Tibial artery (tissue), 4 donors: ENCODE data around the gene EML3.

Experiments used
- DNase-seq, 2 donors: peaks; one replicate each; pipeline ENCODE4 v3.0.0-alpha.2; 2019
- H3K27ac ChIP-seq, 2 donors: fragments of 200-600 bp; sonication (generic) in 1 of 2; 1 replicate in 1 of 2; 2 replicates in 1 of 2; pipeline ENCODE4 v1.5.1; 2018 to 2019; ENCODE audit warnings: mild to moderate bottlenecking in 1 of 2
- H3K27me3 ChIP-seq, 2 donors: fragments of 200-600 bp; sonication (generic) in 1 of 2; one replicate each; pipeline versions ENCODE4 v1.5.1 to v1.6.0; 2016 to 2019
- H3K36me3 ChIP-seq, 3 donors: fragments of 200-600 bp; sonication (generic) in 2 of 3; one replicate each; pipeline ENCODE4 v1.5.1; 2016 to 2019; ENCODE audit warnings: mild to moderate bottlenecking in 2 of 3
- H3K4me1 ChIP-seq, 4 donors: fragments of 200-600 bp; sonication (generic) in 2 of 4; 1 replicate in 3 of 4; 2 replicates in 1 of 4; pipeline ENCODE4 v1.5.1; 2016 to 2019
- H3K4me3 ChIP-seq, 2 donors: fragments of 200-600 bp; sonication (generic) in 1 of 2; 1 replicate in 1 of 2; 2 replicates in 1 of 2; pipeline ENCODE4 v1.5.1; 2018 to 2019; ENCODE audit warnings: mild to moderate bottlenecking in 2 of 2
- H3K9me3 ChIP-seq, 3 donors: fragments of 200-600 bp; sonication (generic) in 1 of 3; one replicate each; pipeline ENCODE4 v1.5.1; 2016 to 2019
- intact Hi-C: fragments of 100-400 bp; cut with DNase I; formaldehyde crosslinking; loops from one replicate; pipeline ENCODE4 v1.15.0; 2023; ENCODE audit warnings: low total_unique reads
- TF ChIP-seq, protein P1 (sequence below), 2 experiments: fragments of 200-600 bp in 1 of 2; fragments of 450-650 bp in 1 of 2; IDR thresholded peaks; one replicate each; pipeline ENCODE4 v1.5.1; 2017 to 2019; ENCODE audit warnings: antibody characterized with exemption in 2 of 2, mild to moderate bottlenecking in 1 of 2, moderate library complexity in 1 of 2

EML3 gene

GRCh38 chr11:62649486-62649885 lies 36.9 kb upstream of the EML3 start:
- Histone ChIP-seq H3K27me3 (no peaks in the 10 kb centered on the region), H3K4me3 (no peak overlapping the region), H3K36me3 (peaks cover 12 to 33% (median 23%) of the 10 kb centered on the region in 3 donors), H3K9me3 (no peaks in the 10 kb centered on the region), H3K27ac (no peak overlapping the region), H3K4me1 (peaks cover 0 to 39% (median 27%) of the 10 kb centered on the region in 4 donors)
- intact Hi-C loops, result no loop called here
- no peak for DNase-seq
- TF ChIP-seq, protein P1, sequence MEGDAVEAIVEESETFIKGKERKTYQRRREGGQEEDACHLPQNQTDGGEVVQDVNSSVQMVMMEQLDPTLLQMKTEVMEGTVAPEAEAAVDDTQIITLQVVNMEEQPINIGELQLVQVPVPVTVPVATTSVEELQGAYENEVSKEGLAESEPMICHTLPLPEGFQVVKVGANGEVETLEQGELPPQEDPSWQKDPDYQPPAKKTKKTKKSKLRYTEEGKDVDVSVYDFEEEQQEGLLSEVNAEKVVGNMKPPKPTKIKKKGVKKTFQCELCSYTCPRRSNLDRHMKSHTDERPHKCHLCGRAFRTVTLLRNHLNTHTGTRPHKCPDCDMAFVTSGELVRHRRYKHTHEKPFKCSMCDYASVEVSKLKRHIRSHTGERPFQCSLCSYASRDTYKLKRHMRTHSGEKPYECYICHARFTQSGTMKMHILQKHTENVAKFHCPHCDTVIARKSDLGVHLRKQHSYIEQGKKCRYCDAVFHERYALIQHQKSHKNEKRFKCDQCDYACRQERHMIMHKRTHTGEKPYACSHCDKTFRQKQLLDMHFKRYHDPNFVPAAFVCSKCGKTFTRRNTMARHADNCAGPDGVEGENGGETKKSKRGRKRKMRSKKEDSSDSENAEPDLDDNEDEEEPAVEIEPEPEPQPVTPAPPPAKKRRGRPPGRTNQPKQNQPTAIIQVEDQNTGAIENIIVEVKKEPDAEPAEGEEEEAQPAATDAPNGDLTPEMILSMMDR (IDR thresholded peaks at IDR 0.05), result no peak

DNA sequence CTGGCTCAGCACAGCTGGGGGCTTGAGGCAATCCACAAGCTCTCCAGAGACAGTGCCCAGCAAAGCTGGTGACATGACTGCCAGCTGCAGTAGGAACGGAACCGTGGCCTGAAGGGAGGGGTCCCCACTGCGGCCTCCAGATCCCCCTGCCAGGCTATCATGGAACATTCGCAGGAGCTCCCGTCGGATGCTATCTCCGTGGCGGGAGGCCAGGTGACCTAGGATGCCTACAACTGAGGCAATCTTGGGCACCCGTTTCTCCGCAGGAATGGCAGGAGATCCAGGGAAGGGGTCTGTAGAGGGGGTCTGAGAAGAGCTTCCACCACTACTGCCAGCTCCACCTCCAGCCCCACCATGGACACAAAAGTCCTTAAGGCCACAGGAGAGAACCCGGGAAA lies 36.4 kb upstream of the EML3 start:
- intact Hi-C loops, result no loop called here
- H3K27me3 ChIP-seq, result no peaks in the 10 kb centered on the region
- H3K4me1 ChIP-seq, result peaks cover 0 to 44% (median 33%) of the 10 kb centered on the region in 4 donors
- no peak overlapping the region for H3K4me3 ChIP-seq
- no peaks in the 10 kb centered on the region for H3K9me3 ChIP-seq
- H3K27ac ChIP-seq, result no peak overlapping the region
- no peak for DNase-seq
- TF ChIP-seq, protein P1 (IDR thresholded peaks at IDR 0.05), result no peak
- H3K36me3 ChIP-seq, result peaks cover 16 to 38% (median 23%) of the 10 kb centered on the region in 3 donors

- Histone ChIP-seq H3K27me3 (no peaks in the 10 kb centered on the region), H3K36me3 (peaks cover 22 to 44% (median 28%) of the 10 kb centered on the region in 3 donors), H3K4me3 (no peak overlapping the region), H3K27ac (no peak overlapping the region), H3K9me3 (no peaks in the 10 kb centered on the region), H3K4me1 (peaks cover 0 to 47% (median 33%) of the 10 kb centered on the region in 4 donors)
- TF ChIP-seq, protein P1 (IDR thresholded peaks at IDR 0.05), result no peak
- DNase-seq, result no peak
- intact Hi-C loops, result no loop called here
Observed at GRCh38 chr11:62648185-62648966, 35.8 kb upstream of the EML3 start.

DNA sequence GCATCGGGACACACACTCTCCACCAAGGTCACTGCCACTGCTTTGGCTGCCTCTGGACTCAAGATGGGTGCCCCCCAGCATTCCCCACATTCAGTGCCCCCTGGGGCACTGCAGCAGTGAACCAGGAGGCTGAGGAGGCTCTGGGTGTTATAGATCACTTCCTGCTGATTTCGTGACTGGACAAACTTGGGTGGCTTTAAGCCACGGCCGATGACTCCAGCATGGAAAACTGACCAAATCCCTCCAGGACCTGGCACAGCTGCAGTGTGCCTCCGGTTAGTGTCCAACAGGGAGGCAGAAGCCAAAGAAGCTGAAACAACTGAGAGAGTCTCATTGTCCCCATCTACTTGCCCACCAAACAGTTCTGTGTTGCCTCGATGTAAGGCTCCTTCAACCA lies 35.0 kb upstream of the EML3 start:
- H3K36me3 ChIP-seq, result peaks cover 30 to 51% (median 34%) of the 10 kb centered on the region in 3 donors
- intact Hi-C loops, result no loop called here
- no peaks in the 10 kb centered on the region for H3K9me3 ChIP-seq
- no peak for DNase-seq
- no peaks in the 10 kb centered on the region for H3K27me3 ChIP-seq
- no peak overlapping the region for H3K4me3 ChIP-seq
- peak overlapping the region in 1 of 2 donors; percentile 99 for H3K27ac ChIP-seq
- peaks cover 0 to 45% (median 33%) of the 10 kb centered on the region in 4 donors for H3K4me1 ChIP-seq
- TF ChIP-seq, protein P1 (IDR thresholded peaks at IDR 0.05), result no peak

- Histone ChIP-seq H3K27ac (peak overlapping the region; percentile 95 to 99), H3K4me3 (peak overlapping the region; percentile 89 to 100), H3K27me3 (no peaks in the 10 kb centered on the region), H3K36me3 (peaks cover 32 to 55% (median 35%) of the 10 kb centered on the region in 3 donors), H3K9me3 (no peaks in the 10 kb centered on the region), H3K4me1 (peaks cover 0 to 40% (median 29%) of the 10 kb centered on the region in 4 donors)
- DNase-seq, result peak; percentile 22 to 72
- intact Hi-C loops, result no loop called here
- TF ChIP-seq, protein P1 (IDR thresholded peaks at IDR 0.05), result no peak
Observed at GRCh38 chr11:62646825-62647608, 34.4 kb upstream of the EML3 start.
